ENCODE results near the gene CHST11. TPM values are rescaled to one million over a fixed set of nuclear protein-coding genes. Genes with fewer than 3 reads are reported as not detected.

CHST11 gene
- total RNA-seq, 3 donors from 2014 or later = 12.5 to 16.4 (median 15.5) TPM

GRCh38 chr12:104750061-104750460 is 293.3 kb downstream of the CHST11 start:
- TF ChIP-seq CTCF (IDR thresholded peaks at IDR 0.05) (no peak), POLR2A (IDR thresholded peaks at IDR 0.05) (no peak), POLR2AphosphoS5 (IDR thresholded peaks at IDR 0.05) (peak in 1 of 3 donors; percentile 15)
- H3K4me3 ChIP-seq = no peak overlapping the region
- H3K4me1 ChIP-seq = no peaks in the 10 kb centered on the region
- H3K36me3 ChIP-seq = no peaks in the 10 kb centered on the region
- no peaks in the 10 kb centered on the region for H3K9me3 ChIP-seq
- intact Hi-C loops (cut with DNase I; ENCODE audit: low total_unique reads) = no loop called here
- H3K27me3 ChIP-seq = no peaks in the 10 kb centered on the region
- no peak overlapping the region for H3K27ac ChIP-seq
- DNase-seq (ENCODE audit: low spot score in 2 of 2) = no peak

GRCh38 chr12:104751120-104751519 is 294.4 kb downstream of the CHST11 start:
- Histone ChIP-seq H3K9me3 (no peaks in the 10 kb centered on the region), H3K4me1 (no peaks in the 10 kb centered on the region), H3K4me3 (no peak overlapping the region), H3K36me3 (no peaks in the 10 kb centered on the region), H3K27me3 (no peaks in the 10 kb centered on the region), H3K27ac (no peak overlapping the region)
- TF ChIP-seq POLR2A (IDR thresholded peaks at IDR 0.05) = no peak
- no peak for TF ChIP-seq POLR2AphosphoS5 (IDR thresholded peaks at IDR 0.05)
- TF ChIP-seq CTCF (IDR thresholded peaks at IDR 0.05) = no peak
- no peak for DNase-seq (ENCODE audit: low spot score in 2 of 2)
- intact Hi-C loops (cut with DNase I; ENCODE audit: low total_unique reads) = no loop called here

- no peaks in the 10 kb centered on the region for H3K27me3 ChIP-seq
- H3K9me3 ChIP-seq = no peaks in the 10 kb centered on the region
- H3K36me3 ChIP-seq = no peaks in the 10 kb centered on the region
- DNase-seq (ENCODE audit: low spot score in 2 of 2) = no peak
- no peak for TF ChIP-seq CTCF (IDR thresholded peaks at IDR 0.05)
- no peak for TF ChIP-seq POLR2AphosphoS5 (IDR thresholded peaks at IDR 0.05)
- no peak for TF ChIP-seq POLR2A (IDR thresholded peaks at IDR 0.05)
- intact Hi-C loops (cut with DNase I; ENCODE audit: low total_unique reads) = no loop called here
- H3K4me1 ChIP-seq = no peaks in the 10 kb centered on the region
- H3K4me3 ChIP-seq = no peak overlapping the region
- H3K27ac ChIP-seq = no peak overlapping the region
Observed at GRCh38 chr12:104751594-104751993, 294.8 kb downstream of the CHST11 start.

- no peak overlapping the region for H3K4me3 ChIP-seq
- no peak overlapping the region for H3K27ac ChIP-seq
- H3K9me3 ChIP-seq = no peaks in the 10 kb centered on the region
- no peaks in the 10 kb centered on the region for H3K4me1 ChIP-seq
- no peak for DNase-seq (ENCODE audit: low spot score in 2 of 2)
- TF ChIP-seq CTCF (IDR thresholded peaks at IDR 0.05) (no peak), POLR2A (IDR thresholded peaks at IDR 0.05) (no peak), POLR2AphosphoS5 (IDR thresholded peaks at IDR 0.05) (no peak)
- no peaks in the 10 kb centered on the region for H3K36me3 ChIP-seq
- intact Hi-C loops (cut with DNase I; ENCODE audit: low total_unique reads) = no loop called here
- H3K27me3 ChIP-seq = no peaks in the 10 kb centered on the region
Observed at GRCh38 chr12:104752016-104752415, 295.3 kb downstream of the CHST11 start.

GRCh38 chr12:104752881-104753280 is 296.1 kb downstream of the CHST11 start:
- intact Hi-C loops (cut with DNase I; ENCODE audit: low total_unique reads) = no loop called here
- H3K9me3 ChIP-seq = no peaks in the 10 kb centered on the region
- no peak for DNase-seq (ENCODE audit: low spot score in 2 of 2)
- no peak overlapping the region for H3K4me3 ChIP-seq
- TF ChIP-seq POLR2AphosphoS5 (IDR thresholded peaks at IDR 0.05) (no peak), POLR2A (IDR thresholded peaks at IDR 0.05) (no peak), CTCF (IDR thresholded peaks at IDR 0.05) (no peak)
- no peak overlapping the region for H3K27ac ChIP-seq
- H3K27me3 ChIP-seq = no peaks in the 10 kb centered on the region
- H3K4me1 ChIP-seq = no peaks in the 10 kb centered on the region
- H3K36me3 ChIP-seq = no peaks in the 10 kb centered on the region

All from breast epithelium (tissue), 4 donors.